RCC 7860 (cell line): ENCODE measurements around the gene DMRTC2.

ENCODE experiments used
- DNase-seq: peaks from one replicate; pipeline ENCODE4 v3.0.0-alpha.2; 2015; ENCODE audit warnings: low spot score
- FAIRE-seq: peaks from 2 replicates; lab custom pipeline; 2012; peaks lifted over from hg19 to GRCh38; lab: Jason Lieb, UNC

The DMRTC2 gene

DNA sequence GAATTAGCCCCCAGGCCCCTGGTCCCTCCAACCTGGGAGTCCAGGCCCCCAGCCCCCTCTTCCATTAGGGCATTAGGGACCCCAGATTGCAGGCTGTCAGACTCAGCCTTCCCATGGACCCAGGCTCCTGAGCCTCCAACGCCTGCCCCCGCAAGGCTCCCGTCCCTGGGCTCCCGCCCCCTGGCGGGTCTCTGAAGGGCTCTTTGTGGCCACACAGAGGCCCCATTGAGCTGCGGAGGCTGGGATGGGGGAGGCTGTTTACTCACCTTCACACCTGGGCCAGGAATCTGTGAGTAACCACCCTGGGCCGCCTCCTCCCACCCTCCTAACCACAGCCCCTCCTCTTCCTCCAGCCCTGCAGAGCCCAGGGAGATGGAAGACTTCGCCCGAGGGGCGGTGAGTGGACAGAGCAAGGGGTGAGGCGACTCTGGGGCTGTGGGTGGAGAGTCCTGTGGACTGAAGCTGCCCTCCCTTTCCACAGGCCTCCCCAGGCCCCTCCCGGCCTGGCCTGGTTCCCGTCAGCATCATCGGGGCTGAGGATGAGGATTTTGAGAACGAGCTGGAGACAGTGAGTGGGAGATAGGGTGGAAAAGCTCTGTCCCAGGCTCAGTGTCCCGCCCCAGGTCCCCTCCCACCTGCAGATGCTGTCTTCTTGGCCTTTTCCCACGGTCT, 43.0 kb downstream of the DMRTC2 start:
- FAIRE-seq (no peak), DNase-seq (peak; percentile 23)

DNA sequence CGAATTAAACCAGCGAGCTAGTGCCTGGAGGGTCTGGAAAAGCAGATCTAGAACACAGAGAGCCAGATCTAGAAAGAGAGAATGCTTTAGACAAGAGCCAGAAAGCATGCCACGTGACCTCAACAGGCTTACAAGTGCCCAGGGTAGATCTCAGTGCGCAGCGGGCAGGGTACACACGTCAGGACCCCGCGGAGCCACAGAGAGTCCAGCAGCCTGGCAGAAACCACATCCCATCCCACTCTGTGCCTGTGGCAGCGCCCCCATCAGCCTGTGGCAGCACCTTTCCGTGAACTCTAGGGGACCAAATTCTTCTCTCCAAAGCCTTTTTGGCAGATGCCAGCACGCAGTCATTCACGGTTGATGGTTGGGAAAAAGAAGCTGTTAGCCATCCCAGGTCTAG, 44.1 kb downstream of the DMRTC2 start:
- DNase-seq, result no peak
- no peak for FAIRE-seq

DNA sequence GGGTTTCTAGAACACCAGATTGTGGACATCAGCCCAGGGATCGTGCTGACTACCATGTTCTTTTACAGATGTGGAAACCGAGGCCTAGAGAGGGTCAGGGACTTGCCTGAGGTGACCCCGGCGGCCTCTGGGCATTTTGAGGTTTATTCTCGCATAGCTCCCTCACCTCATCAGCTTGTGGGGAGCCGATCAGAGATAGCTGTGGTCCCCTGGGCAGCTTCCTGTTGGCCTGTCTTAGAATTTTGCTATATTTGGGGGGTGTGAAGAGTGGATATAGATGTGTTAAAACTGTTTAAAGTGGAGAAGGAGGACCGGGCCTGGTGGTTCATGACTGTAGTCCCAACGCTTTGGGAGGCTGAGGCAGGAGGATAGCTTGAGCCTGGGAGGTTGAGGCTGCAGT, 45.1 kb downstream of the DMRTC2 start:
- FAIRE-seq, result no peak
- DNase-seq, result no peak

DNA sequence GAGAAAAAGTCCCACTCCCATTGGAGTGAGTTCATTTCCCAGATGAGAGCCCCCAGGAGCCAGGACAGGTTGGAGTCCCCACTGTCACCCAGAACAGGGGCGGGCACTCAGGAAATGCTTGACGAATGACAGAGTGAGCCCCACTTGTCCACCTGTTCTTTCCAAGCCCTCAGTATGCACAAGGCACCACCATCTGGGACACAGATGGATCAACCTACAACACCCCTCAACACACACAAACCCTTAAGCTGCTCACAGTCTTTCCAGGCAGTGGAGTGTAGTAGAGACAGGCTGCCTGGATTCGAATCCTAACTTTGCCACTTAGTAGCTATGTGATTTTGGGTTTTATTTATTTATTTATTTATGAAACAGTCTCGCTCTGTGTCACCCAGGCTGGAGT, 46.1 kb downstream of the DMRTC2 start:
- DNase-seq (no peak), FAIRE-seq (no peak)

DNA sequence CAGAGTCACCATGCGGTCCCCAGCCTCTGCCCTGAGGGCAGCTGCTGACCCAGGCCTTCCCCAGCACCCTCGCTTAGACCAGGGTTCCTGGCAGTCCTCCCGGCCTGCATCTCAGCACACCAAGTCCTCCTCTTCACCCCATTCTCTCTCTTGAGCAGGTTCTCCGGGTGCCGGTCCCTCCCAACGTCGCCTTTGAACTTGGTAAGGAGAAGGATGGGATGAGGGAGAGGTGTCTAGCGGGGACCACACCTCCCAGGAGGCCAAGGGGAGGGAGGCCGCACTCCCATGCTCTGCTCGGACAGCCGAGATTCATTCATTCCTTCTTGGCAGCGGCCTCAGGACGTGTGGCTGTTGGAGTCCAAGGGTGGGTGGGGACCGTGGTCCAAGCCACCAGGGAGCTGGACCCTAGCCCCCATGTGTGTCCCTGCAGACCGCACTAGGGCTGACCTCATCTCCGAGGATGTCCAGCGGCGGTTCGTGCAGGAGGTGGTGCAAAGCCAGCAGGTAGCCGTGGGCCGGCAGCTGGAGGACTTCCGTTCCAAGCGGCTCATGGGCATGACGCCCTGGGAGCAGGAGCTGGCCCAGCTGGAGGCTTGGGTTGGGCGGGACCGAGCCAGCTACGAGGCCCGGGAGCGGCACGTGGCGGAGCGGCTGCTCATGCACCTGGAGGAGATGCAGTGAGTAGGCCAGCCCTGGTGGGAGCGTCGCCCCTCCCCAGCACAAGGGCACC, 47.5 kb downstream of the DMRTC2 start:
- FAIRE-seq, result no peak
- no peak for DNase-seq

DNA sequence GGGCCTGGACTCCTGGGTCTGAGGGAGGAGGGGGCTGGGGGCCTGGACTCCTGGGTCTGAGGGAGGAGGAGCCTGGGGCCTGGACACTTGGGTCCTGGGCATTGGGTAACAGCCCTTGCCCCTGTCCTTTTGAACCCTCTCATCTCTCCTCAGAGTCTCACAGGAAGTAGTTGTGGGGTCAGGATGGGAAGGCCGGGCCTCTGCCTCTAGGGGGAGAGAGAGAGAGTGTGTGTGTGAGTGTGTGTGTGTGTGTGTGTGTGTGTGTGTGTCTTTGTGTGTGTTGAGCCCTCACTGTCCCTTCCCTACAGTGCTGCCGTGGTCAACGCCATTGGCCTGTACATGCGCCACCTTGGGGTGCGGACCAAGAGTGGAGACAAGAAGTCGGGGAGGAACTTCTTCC, 49.1 kb downstream of the DMRTC2 start:
- no peak for FAIRE-seq

DNA sequence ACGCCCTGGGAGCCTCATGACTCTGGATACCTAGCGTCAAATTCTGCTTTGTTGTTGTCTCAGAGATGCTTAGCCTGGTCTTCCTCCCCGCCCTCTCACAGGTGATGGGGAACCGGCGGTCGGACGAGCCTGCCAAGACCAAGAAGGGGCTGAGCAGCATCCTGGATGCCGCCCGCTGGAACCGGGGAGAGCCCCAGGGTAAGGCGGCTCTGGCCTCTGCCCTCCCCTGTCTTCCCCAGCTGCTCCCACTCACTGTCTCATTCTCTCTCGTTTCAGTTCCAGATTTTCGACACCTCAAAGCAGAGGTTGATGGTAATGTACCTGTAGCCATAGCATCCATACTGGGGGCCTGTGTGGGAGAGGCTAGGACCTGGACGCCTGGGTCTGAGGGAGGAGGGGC, 49.5 kb downstream of the DMRTC2 start:
- DNase-seq, result no peak
- FAIRE-seq, result no peak

More for the DNA sequence above, 49.1 kb downstream of the DMRTC2 start:
- no peak for DNase-seq

DNA sequence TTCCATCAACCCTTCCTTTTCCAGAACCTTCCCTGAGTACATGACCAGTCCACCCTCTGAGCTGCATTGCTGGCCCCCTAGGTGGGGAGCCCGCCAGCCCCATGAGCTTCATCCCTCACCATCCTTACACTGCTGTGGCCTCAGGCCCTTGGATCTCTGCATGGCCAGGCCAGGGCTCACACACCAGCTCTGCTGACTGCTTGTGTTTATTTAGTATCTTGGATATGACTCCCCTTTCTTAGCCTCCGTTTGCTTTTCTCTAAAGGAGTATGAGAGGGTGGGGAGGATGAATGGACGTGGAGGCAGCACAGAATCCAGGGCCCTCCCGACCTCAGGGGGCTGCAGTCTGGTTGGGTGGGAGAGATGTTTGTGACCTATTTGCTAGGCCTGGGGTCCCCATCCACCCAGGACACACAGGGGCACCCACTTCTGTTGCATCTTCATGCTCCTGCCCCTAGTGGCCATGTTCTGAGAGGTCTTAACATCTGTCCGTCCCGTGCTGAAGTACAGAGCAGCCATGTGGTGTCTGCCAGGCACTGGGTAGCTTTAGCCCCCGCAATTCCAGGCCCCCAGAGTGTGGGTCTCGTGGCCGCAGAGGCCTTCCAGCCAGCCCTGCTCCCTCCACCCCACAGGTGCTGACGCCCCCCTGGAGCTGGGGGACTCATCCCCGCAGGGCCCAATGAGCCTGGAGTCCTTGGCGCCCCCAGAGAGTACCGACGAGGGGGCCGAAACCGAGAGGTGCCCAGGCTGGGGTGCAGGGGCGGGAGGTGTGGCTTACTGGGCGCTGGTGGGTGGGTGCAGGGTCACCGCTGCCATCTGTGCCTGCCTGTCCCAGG, 51.1 kb downstream of the DMRTC2 start:
- DNase-seq, result no peak
- no peak for FAIRE-seq

DNA sequence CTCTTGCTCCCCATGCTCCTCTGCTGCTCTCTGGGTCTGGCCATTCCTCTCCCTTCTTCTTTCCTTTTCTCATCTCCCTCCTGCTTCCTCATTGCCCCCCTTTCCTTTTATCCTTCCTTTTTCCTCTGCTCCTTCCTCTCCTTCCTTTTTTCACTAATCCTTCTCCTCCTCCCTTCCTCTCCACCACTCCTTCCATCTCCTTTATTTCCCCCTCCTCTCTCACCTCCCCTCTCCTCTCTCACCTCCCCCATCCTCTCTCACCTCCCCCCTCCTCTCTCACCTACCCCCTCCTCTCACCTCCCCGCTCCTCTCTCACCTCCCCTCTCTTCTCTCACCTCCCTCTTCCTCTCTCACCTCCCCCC, 51.7 kb downstream of the DMRTC2 start:
- DNase-seq, result no peak
- FAIRE-seq, result no peak

DNA sequence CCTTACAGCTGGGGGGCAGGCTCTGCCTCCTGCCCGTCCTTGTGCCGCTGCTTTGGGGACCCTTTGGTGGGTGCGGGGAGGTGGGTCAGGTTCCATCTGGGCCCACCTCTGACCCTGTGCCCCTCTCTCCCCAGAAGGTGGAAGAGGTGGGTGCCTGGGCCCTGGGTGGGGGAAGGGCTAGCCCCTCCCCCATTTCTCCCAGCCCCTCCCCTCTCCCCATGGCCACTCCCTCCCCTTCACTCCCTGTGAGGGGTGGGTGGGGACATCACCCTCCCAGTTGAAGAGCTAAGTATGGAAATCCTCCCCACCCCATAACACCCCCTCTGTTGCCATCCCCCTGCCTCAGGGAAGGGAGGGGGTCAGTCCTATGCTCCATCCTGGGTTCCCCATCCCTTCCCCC, 52.3 kb downstream of the DMRTC2 start:
- FAIRE-seq, result no peak
- DNase-seq, result no peak

DNA sequence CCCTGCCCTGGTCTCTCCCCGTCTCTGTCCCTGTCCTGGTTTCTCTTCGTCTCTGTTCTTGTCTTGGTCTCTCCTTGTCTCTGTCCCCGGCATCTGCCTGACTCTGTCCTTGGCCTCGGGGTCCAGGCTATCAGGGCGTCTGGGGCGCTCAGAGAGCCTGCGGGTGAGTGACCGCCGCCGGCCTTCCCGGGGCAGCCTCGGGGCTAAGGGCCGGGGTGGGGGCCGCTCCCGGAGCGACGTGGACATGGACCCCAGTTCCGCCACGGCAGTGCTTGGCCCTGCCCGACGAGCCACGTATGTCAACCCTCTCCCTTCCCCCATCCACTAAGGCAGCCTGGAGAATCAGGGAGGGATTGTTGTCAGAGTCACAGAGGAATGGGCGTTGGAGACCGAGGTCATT, 53.0 kb downstream of the DMRTC2 start:
- DNase-seq (no peak), FAIRE-seq (no peak)

DNA sequence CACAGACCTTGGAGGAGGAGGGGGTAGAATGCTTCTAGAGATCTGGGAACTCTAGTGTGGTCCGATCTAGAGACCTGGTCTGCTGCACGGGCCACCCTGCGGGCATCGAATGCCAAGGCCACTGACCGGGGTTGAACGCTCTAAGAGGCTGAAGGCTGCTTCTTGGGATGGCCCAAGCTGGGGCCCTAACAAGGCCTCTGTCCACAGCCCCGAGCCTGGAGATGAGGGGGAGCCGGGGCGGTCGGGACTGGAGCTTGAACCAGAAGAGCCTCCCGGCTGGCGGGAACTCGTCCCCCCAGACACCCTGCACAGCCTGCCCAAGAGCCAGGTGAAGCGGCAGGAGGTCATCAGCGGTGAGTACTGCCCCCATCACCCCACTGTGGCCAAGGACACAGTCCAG, 53.4 kb downstream of the DMRTC2 start:
- FAIRE-seq (no peak), DNase-seq (no peak)
